Stomach (tissue), 4 donors: ENCODE results near the gene DGKQ.
"Not testable (repeated sequence)": the region's sequence is repeated elsewhere in the genome, so short reads cannot be mapped to it uniquely, and the experiment has no call there.

ENCODE experiments used
- CTCF ChIP-seq, 7 experiments: fragments of 450-650 bp in 4 of 7; fragments of 200-600 bp in 3 of 7; sonication (generic) in 3 of 7; IDR thresholded peaks; one replicate each; pipeline ENCODE4 v1.5.1; 2016 to 2019; ENCODE audit warnings: antibody characterized with exemption in 7 of 7, control low read depth in 2 of 7, mild to moderate bottlenecking in 1 of 7
- EP300 ChIP-seq: sonication (generic); formaldehyde crosslinking; IDR thresholded peaks from one replicate; pipeline ENCODE4 v1.6.1; 2017; ENCODE audit warnings: antibody characterized with exemption
- POLR2A ChIP-seq, 4 donors: fragments of 450-650 bp; IDR thresholded peaks; one replicate each; pipeline ENCODE4 v1.6.1; 2016; ENCODE audit warnings: antibody characterized with exemption in 4 of 4, control low read depth in 2 of 4, mild to moderate bottlenecking in 1 of 4, moderate library complexity in 1 of 4
- POLR2AphosphoS5 ChIP-seq, 3 donors: sonication (generic); formaldehyde crosslinking; IDR thresholded peaks; one replicate each; pipeline ENCODE4 v1.6.1; 2016; ENCODE audit warnings: antibody characterized with exemption in 3 of 3

GRCh38 chr4:999240-999863 is 26.0 kb upstream of the DGKQ start:
- not testable (repeated sequence) for TF ChIP-seq POLR2A (IDR thresholded peaks at IDR 0.05); CTCF (IDR thresholded peaks at IDR 0.05); EP300; POLR2AphosphoS5 (IDR thresholded peaks at IDR 0.05)
